SK-N-SH treated with all-trans-retinoic acid at 6 μM for 48 hours (cell line): ENCODE results near the gene OR1J1.

Source experiments
- OSR1 ChIP-seq: fragments of 250-450 bp; sonication (Bioruptor Pico); IDR thresholded peaks from 2 replicates; pipeline ENCODE4 v1.8.0; 2022; ENCODE audit warnings: moderate library complexity, mild to moderate bottlenecking, inconsistent platforms
- PATZ1 ChIP-seq: fragments of 250-450 bp; sonication (Bioruptor Pico); IDR thresholded peaks from 2 replicates; pipeline ENCODE4 v1.8.0; 2020; ENCODE audit warnings: mild to moderate bottlenecking, moderate library complexity, borderline replicate concordance
- RARB ChIP-seq: fragments of 250-450 bp; sonication (Bioruptor Pico); IDR thresholded peaks from 2 replicates; pipeline ENCODE4 v1.8.0; 2021; ENCODE audit warnings: mild to moderate bottlenecking, moderate library complexity

GRCh38 chr9:122456123-122456522 lies 21.6 kb downstream of the OR1J1 start:
- no peak for TF ChIP-seq RARB (CRISPR knock-in tag)
- TF ChIP-seq PATZ1 (CRISPR knock-in tag): no peak
- no peak for TF ChIP-seq OSR1
